AG04450 (cell line): ENCODE results near the gene GYPC. TPM values are rescaled to one million over a fixed set of nuclear protein-coding genes. Genes with fewer than 3 reads are reported as not detected.
"Not testable (repeated sequence)": the region's sequence is repeated elsewhere in the genome, so short reads cannot be mapped to it uniquely, and the experiment has no call there.

ENCODE experiments used
- CTCF ChIA-PET: fragments of 300-600, 350-600 bp; formaldehyde crosslinking; extraction: SDS; loops from one replicate; lab custom pipeline; 2022; ENCODE audit warnings: antibody characterized with exemption, inconsistent platforms; lab: Charles Lee
- POLR2A ChIA-PET: fragments of 350-600 bp; formaldehyde crosslinking; extraction: SDS; loops from one replicate; lab custom pipeline; 2021; ENCODE audit warnings: antibody characterized with exemption, inconsistent platforms; lab: Yijun Ruan, JAX
- DNase-seq: peaks from one replicate; pipeline ENCODE4 v3.0.0-alpha.2; 2011; ENCODE audit warnings: low read depth, low spot score
- H3K27ac ChIP-seq: one replicate; pipeline ENCODE4 v1.5.1; 2012; ENCODE audit warnings: low read depth, low read length, control low read depth
- H3K27me3 ChIP-seq: one replicate; pipeline ENCODE4 v1.6.0; 2012; ENCODE audit warnings: low read length; ENCODE audit not compliant: control insufficient read depth, insufficient read depth
- H3K4me3 ChIP-seq: 2 replicates; pipeline ENCODE4 v1.5.1; 2011; ENCODE audit warnings: mild to moderate bottlenecking, low read depth, low read length, control low read depth
- H3K9me3 ChIP-seq: 2 replicates; pipeline ENCODE4 v1.5.1; 2012; ENCODE audit warnings: low read length; ENCODE audit not compliant: control insufficient read depth, insufficient read depth
- polyA plus RNA-seq: library from polyadenylated mRNA; depleted of rRNA; stranded (reverse); fragments of >200 nt; gene quantifications from 2 replicates; pipeline ENCODE4 v1.2.3, GENCODE V29; 2011
- TF ChIP-seq, protein P1 (sequence below): IDR thresholded peaks from 2 replicates; pipeline ENCODE4 v1.5.1; 2011; ENCODE audit warnings: low read depth, low read length, control low read depth, inconsistent platforms

Gene GYPC
- polyA plus RNA-seq, 1 experiment: 146 TPM

DNA sequence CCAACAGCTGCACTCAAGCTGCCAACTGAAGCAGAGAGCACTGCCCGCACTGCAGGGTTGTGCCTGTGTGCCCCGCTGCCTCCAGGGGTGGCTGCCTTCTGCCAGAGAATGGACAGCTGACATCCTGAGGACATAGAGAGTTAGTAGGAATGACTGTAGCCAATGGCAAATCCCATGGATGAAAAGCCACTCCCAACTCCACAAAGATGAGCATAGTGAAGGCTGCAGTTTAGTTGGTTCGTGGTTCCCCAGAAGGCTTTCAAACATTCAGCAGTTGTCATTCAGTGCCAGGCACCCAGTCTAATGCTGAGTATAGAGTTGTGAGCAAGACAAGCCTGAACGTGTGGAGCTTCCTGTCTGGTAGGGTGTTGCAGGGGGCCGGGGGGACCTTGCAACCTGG lies 30.3 kb downstream of the GYPC start:
- CTCF ChIA-PET: no interaction called here
- Histone ChIP-seq H3K9me3 (no peaks in the 10 kb centered on the region; the same call in 1 of the 2 replicates), H3K4me3 (no peak overlapping the region), H3K27me3 (no peaks in the 10 kb centered on the region), H3K27ac (no peak overlapping the region)
- TF ChIP-seq, protein P1, sequence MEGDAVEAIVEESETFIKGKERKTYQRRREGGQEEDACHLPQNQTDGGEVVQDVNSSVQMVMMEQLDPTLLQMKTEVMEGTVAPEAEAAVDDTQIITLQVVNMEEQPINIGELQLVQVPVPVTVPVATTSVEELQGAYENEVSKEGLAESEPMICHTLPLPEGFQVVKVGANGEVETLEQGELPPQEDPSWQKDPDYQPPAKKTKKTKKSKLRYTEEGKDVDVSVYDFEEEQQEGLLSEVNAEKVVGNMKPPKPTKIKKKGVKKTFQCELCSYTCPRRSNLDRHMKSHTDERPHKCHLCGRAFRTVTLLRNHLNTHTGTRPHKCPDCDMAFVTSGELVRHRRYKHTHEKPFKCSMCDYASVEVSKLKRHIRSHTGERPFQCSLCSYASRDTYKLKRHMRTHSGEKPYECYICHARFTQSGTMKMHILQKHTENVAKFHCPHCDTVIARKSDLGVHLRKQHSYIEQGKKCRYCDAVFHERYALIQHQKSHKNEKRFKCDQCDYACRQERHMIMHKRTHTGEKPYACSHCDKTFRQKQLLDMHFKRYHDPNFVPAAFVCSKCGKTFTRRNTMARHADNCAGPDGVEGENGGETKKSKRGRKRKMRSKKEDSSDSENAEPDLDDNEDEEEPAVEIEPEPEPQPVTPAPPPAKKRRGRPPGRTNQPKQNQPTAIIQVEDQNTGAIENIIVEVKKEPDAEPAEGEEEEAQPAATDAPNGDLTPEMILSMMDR: no peak
- DNase-seq: no peak
- POLR2A ChIA-PET: interaction anchor here (1.5 kb wide), 1 partner anchor 29 kb away, joined by 4 read pairs; no protein-coding TSS in a partner anchor

DNA sequence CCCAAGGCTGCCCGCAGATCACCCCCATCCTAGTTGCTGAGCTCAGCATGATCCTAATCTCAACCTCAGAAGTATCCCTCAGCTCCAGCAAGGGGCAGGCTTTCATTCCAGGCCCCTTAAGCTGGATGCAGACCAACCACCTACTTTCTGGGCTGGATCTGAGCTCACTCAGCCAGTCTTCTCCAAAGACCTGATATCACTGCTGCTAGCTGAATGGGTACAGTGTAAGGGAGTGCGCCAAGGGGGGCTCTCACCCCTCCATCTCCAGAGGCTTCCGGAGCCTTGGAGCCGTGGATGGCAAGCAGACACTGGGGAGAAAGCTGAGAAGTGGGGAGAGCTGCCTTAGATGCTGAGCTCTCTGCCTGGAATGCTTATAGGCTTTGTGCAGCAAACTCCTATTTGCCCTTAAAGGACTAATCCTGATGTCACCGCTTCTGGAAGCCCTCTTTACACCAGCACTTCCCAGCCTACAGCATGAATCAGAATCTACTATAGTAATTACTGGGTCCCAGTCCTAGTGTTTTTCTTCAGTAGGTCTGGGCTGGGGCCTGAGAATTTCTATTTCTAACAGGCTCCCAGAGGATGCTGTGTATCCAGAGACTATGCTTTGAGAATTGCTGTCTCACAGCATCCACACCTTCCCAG lies 31.0 kb downstream of the GYPC start:
- Histone ChIP-seq H3K9me3 (no peaks in the 10 kb centered on the region; the same call in 1 of the 2 replicates), H3K27ac (no peak overlapping the region), H3K27me3 (no peaks in the 10 kb centered on the region), H3K4me3 (no peak overlapping the region)
- TF ChIP-seq, protein P1: no peak
- no peak for DNase-seq
- POLR2A ChIA-PET: interaction anchor here (1.5 kb wide), 1 partner anchor 29 kb away, joined by 4 read pairs; no protein-coding TSS in a partner anchor
- CTCF ChIA-PET: no interaction called here

DNA sequence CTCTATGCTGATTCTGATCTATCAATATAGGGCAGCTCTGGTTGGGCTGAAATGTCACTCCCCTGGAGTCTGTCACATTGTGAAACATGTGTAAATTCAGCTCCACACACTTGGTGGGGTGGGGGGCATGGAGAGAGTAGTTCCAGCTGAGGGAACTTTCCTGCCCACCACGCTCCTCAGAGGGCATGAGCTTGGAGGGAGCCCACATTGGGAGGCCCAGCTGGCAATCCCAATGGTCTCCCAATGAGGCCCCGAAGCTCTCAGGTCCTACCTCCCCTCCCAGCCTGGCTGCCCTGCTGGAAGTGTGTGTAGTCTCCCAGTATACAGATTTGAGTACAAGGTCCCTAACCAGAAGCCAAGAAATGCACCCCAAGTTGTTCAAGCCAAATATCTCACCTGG lies 31.5 kb downstream of the GYPC start:
- TF ChIP-seq, protein P1: no peak
- ChIA-PET CTCF (no interaction called here), POLR2A (interaction anchor here (1.5 kb wide), 1 partner anchor 30 kb away, joined by 4 read pairs; no protein-coding TSS in a partner anchor)
- no peak for DNase-seq
- H3K27ac ChIP-seq: no peak overlapping the region
- H3K27me3 ChIP-seq: no peaks in the 10 kb centered on the region
- no peaks in the 10 kb centered on the region; the same call in 1 of the 2 replicates for H3K9me3 ChIP-seq
- no peak overlapping the region for H3K4me3 ChIP-seq

DNA sequence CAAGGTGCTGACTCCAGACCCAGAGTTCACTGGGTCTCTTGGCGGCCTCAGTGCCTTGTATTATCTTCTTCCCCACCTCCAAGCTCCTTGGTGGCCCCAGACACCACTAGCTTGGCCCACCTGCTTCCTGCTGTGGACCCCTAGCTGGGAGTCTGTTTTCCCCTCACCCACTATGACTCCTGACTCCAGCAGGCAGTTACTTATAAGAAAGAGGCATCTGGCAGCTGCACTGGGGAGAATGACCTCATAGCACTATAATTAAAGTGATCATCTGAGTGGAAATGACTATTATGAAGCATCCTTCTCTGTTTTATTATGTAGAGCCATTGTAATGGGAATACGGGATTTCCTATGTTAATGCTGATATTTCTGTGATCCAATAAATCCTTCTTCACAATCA lies 32.6 kb downstream of the GYPC start:
- H3K4me3 ChIP-seq, DNase-seq, H3K27me3 ChIP-seq, POLR2A ChIA-PET, CTCF ChIA-PET, H3K27ac ChIP-seq, H3K9me3 ChIP-seq: not testable (repeated sequence)

DNA sequence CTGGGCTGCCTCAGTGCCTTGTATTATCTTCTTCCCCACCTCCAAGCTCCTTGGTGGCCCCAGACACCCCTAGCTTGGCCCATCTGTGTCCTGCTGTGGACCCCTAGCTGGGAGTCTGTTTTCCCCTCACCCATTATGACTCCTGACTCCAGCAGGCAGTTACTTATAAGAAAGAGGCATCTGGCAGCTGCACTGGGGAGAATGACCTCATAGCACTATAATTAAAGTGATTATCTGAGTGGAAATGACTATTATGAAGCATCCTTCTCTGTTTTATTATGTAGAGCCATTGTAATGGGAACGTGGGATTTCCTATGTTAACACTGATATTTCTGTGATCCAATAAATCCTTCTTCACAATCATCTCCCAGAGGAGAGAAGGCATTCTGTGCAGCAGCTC lies 36.3 kb downstream of the GYPC start:
- H3K27ac ChIP-seq, H3K27me3 ChIP-seq, H3K9me3 ChIP-seq, CTCF ChIA-PET, H3K4me3 ChIP-seq, POLR2A ChIA-PET, DNase-seq: not testable (repeated sequence)

DNA sequence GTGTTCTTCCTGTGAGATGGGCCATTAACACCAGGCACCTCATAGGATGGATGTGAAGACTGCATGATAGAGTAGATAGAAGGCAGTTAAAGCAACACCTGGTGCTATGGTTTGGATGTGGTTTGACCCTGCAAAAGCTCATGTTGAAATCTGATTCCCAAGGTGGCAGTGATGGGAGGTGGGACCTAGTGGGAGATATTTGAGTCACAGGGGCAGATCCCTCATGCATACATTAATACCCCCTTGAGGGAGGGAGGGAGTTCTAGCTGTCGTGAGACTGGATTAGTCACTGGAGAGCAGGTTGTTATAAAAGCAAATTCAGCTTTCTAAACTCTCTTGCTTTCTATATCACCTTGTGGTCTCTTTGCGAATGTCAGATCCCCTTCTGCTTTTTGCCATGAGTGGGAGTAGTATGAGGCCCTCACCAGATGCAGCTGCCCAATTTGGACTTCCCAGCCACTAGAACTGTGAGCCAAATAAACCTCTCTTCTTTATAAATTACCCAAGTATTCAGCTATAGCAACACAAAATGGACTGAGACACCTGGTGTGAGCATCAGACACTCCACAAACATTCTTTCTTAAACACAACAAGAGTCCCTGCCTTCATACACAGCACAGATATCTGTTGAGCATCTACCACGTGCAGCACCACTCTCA lies 37.1 kb downstream of the GYPC start:
- H3K27ac ChIP-seq, H3K4me3 ChIP-seq, H3K27me3 ChIP-seq, H3K9me3 ChIP-seq, DNase-seq, POLR2A ChIA-PET, CTCF ChIA-PET: not testable (repeated sequence)
